Endothelial cell of umbilical vein (primary cell): ENCODE data around the gene ARNT2. TPM values are rescaled to one million over a fixed set of nuclear protein-coding genes. Genes with fewer than 3 reads are reported as not detected.

Source experiments
- BruUV-seq: library from RNA; stranded (reverse); fragments of 400-500 nt; replicated peaks from 2 replicates; lab custom pipeline; 2021; lab: Mats Ljungman, UMichigan
- CTCF ChIA-PET: fragments of 300-600, 350-600 bp; sonication (Branson Sonifier 250); formaldehyde crosslinking; loops from one replicate; lab custom pipeline; 2021; ENCODE audit warnings: antibody characterized with exemption, inconsistent platforms; lab: Charles Lee
- POLR2A ChIA-PET: fragments of 300-600, 350-600 bp; sonication (Branson Sonifier 250); formaldehyde crosslinking; loops from one replicate; lab custom pipeline; 2021; ENCODE audit warnings: antibody characterized with exemption, inconsistent platforms; lab: Charles Lee
- DNase-seq: peaks from one replicate; pipeline ENCODE4 v3.0.0-alpha.2; 2011; ENCODE audit warnings: low read depth, low spot score
- FAIRE-seq: peaks from 2 replicates; lab custom pipeline; 2011; peaks lifted over from hg19 to GRCh38; lab: Jason Lieb, UNC
- H2AFZ ChIP-seq: 2 replicates; pipeline ENCODE4 v1.6.0; 2012; ENCODE audit warnings: low read depth, low read length, control low read depth, inconsistent platforms
- H3K27ac ChIP-seq: 2 replicates; pipeline ENCODE4 v1.5.1; 2011; ENCODE audit warnings: low read depth, mild to moderate bottlenecking, control low read depth, low read length, moderate library complexity; ENCODE audit not compliant: insufficient read depth
- H3K27me3 ChIP-seq, 2 experiments: 2 replicates each; pipeline versions ENCODE4 v1.6.0 to v1.6.1; 2011; ENCODE audit warnings: low read length in 2 of 2, mixed read lengths in 1 of 2; ENCODE audit not compliant: control insufficient read depth in 2 of 2, insufficient read depth in 2 of 2
- H3K36me3 ChIP-seq, 2 experiments: 2 replicates in 1 of 2; 3 replicates in 1 of 2; pipeline ENCODE4 v1.5.1; 2011; ENCODE audit warnings: low read length in 2 of 2, mild to moderate bottlenecking in 1 of 2, moderate library complexity in 1 of 2; ENCODE audit not compliant: control insufficient read depth in 2 of 2, insufficient read depth in 2 of 2; ENCODE audit errors: extremely low read depth in 1 of 2
- H3K4me1 ChIP-seq: 3 replicates; pipeline ENCODE4 v1.5.1; 2011; ENCODE audit warnings: mild to moderate bottlenecking, low read length; ENCODE audit not compliant: control insufficient read depth, insufficient read depth; ENCODE audit errors: extremely low read depth
- H3K4me2 ChIP-seq: 2 replicates; pipeline ENCODE4 v1.6.1; 2011; ENCODE audit warnings: low read length, control low read depth, mixed read lengths; ENCODE audit not compliant: insufficient read depth
- H3K4me3 ChIP-seq, 3 experiments: fragments of 200-600 bp in 1 of 3; sonication (generic), shearing (Covaris generic) in 1 of 3; replicated peaks in 1 of 3; 2 replicates each; pipeline ENCODE4 v1.5.1; 2011 to 2016; ENCODE audit warnings: control low read depth in 3 of 3, low read length in 3 of 3, mild to moderate bottlenecking in 2 of 3, inconsistent platforms in 1 of 3, low read depth in 1 of 3, moderate library complexity in 1 of 3; ENCODE audit not compliant: insufficient read depth in 1 of 3
- H3K79me2 ChIP-seq: 2 replicates; pipeline ENCODE4 v1.6.0; 2012; ENCODE audit warnings: low read length, inconsistent platforms; ENCODE audit not compliant: control insufficient read depth, insufficient read depth
- H3K9ac ChIP-seq: replicated peaks from 2 replicates; pipeline ENCODE3; 2011; ENCODE audit warnings: low read length, control low read depth; ENCODE audit not compliant: insufficient read depth; ENCODE audit errors: extremely low read depth
- H3K9me1 ChIP-seq: replicated peaks from 3 replicates; pipeline ENCODE4 v1.6.0; 2011; ENCODE audit warnings: mild to moderate bottlenecking, low read length; ENCODE audit not compliant: control insufficient read depth, insufficient read depth; ENCODE audit errors: extremely low read depth
- H3K9me3 ChIP-seq: replicated peaks from 2 replicates; pipeline ENCODE4 v1.5.1; 2012; ENCODE audit warnings: low read length, inconsistent platforms; ENCODE audit not compliant: control insufficient read depth, insufficient read depth
- H4K20me1 ChIP-seq: replicated peaks from 2 replicates; pipeline ENCODE3; 2011; ENCODE audit warnings: mild to moderate bottlenecking, low read length; ENCODE audit not compliant: control insufficient read depth, insufficient read depth; ENCODE audit errors: extremely low read depth
- EZH2 ChIP-seq: IDR thresholded peaks from 2 replicates; pipeline ENCODE4 v1.6.1; 2012; ENCODE audit warnings: borderline replicate concordance, low read depth, mild to moderate bottlenecking, moderate library complexity, low read length, inconsistent platforms; ENCODE audit not compliant: severe bottlenecking
- FOS ChIP-seq: IDR thresholded peaks from 2 replicates; pipeline ENCODE4 v1.6.1; 2011; ENCODE audit warnings: mild to moderate bottlenecking, low read length, moderate library complexity, borderline replicate concordance; ENCODE audit not compliant: insufficient read depth
- GATA2 ChIP-seq: IDR thresholded peaks from 2 replicates; pipeline ENCODE4 v1.7.0; 2011; ENCODE audit warnings: low read depth, mild to moderate bottlenecking, moderate library complexity, mixed read lengths, low read length; ENCODE audit not compliant: insufficient read length, insufficient read depth
- JUN ChIP-seq: IDR thresholded peaks from 2 replicates; pipeline ENCODE4 v1.6.1; 2011; ENCODE audit warnings: borderline replicate concordance, low read depth; ENCODE audit not compliant: insufficient read length, insufficient read depth
- MYC ChIP-seq: IDR thresholded peaks from one replicate; pipeline ENCODE4 v1.6.1; 2011; ENCODE audit warnings: mild to moderate bottlenecking, low read depth, low read length
- POLR2A ChIP-seq: IDR thresholded peaks from 2 replicates; pipeline ENCODE4 v1.6.1; 2012; ENCODE audit warnings: low read depth, mild to moderate bottlenecking, control low read depth, low read length
- POLR2AphosphoS5 ChIP-seq: IDR thresholded peaks from 2 replicates; pipeline ENCODE4 v1.6.1; 2012; ENCODE audit warnings: low read depth, mild to moderate bottlenecking, control low read depth, low read length, moderate library complexity; ENCODE audit not compliant: insufficient read depth
- dilution Hi-C: fragments of 300-500 bp; cut with MboI; formaldehyde crosslinking; loops from one replicate; pipeline ENCODE4 v1.15.0; 2019; ENCODE audit warnings: low sequenced_read_pairs; ENCODE audit not compliant: extremely low pct_ligation_motif_present
- intact Hi-C: fragments of 100-400 bp; cut with micrococcal nuclease; formaldehyde crosslinking; loops from one replicate; pipeline ENCODE4 v1.10.0; 2022
- polyA plus RNA-seq, 4 experiments: library from polyadenylated mRNA; depleted of rRNA in 3 of 4; stranded (reverse) in 3 of 4; unstranded in 1 of 4; fragments of >200 nt; gene quantifications; 2 replicates each; pipeline versions ENCODE4 v1.2.1 to v1.2.3, GENCODE V29; 2011 to 2012; ENCODE audit warnings: missing spikeins in 1 of 4
- total RNA-seq: library from RNA; stranded (reverse); gene quantifications from 2 replicates; pipeline ENCODE4 v1.2.3, GENCODE V29; 2021
- TF ChIP-seq, protein P1 (sequence below), 2 donors: IDR thresholded peaks; 1 replicate in 1 of 2; 2 replicates in 1 of 2; pipeline ENCODE4 v1.5.1; 2011; ENCODE audit warnings: low read length in 2 of 2, mild to moderate bottlenecking in 2 of 2, moderate library complexity in 2 of 2, control low read depth in 1 of 2, inconsistent platforms in 1 of 2, low read depth in 1 of 2; ENCODE audit not compliant: insufficient read depth in 1 of 2; ENCODE audit errors: extremely low read depth in 1 of 2
- TF ChIP-seq, protein P2 (sequence below): IDR thresholded peaks from 2 replicates; pipeline ENCODE4 v1.6.1; 2011; ENCODE audit not compliant: insufficient read depth, insufficient read length

Gene ARNT2
- total and polyA plus RNA-seq, 2 donors (not counting 3 experiments of a cell fraction or from before 2014, with no cell fraction given): 0.03 to 0.20 TPM

DNA sequence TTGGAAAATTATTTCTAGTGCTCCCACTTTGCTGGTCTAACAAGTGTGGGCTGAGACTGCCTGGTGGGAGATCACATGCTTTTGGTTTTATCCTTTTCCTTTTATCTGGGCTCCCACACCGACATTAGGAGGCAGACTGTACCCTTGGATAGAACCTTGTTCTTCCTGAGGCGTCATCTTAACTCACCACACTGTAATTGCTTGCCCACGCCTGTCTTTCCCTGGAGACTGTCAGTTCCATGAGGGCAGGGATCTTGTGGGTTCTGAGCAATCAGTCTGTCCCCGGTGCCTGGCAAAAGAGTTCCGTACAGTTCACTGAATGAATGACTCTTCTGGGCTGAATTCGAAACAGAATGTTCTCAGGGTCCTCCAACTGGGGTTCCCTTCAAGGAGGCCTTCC lies 166.4 kb downstream of the ARNT2 start:
- intact Hi-C loops (no loop called here), dilution Hi-C loops (loop anchor here (25.0 kb wide), 1 partner anchor 142 kb away; no protein-coding TSS in a partner anchor)
- Histone ChIP-seq H3K4me3 (no peak overlapping the region), H4K20me1 (no peaks in the 10 kb centered on the region), H3K9ac (no peak overlapping the region), H3K9me1 (no peaks in the 10 kb centered on the region), H3K4me1 (peaks cover 3% of the 10 kb centered on the region), H3K36me3 (no peaks in the 10 kb centered on the region), H3K9me3 (no peaks in the 10 kb centered on the region), H3K79me2 (no peaks in the 10 kb centered on the region), H3K4me2 (no peak overlapping the region), H3K27ac (no peak overlapping the region), H2AFZ (no peak overlapping the region), H3K27me3 (peaks cover 8 to 9% of the 10 kb centered on the region in 2 experiments)
- no peak for TF ChIP-seq POLR2AphosphoS5
- no peak for TF ChIP-seq POLR2A
- TF ChIP-seq, protein P1, sequence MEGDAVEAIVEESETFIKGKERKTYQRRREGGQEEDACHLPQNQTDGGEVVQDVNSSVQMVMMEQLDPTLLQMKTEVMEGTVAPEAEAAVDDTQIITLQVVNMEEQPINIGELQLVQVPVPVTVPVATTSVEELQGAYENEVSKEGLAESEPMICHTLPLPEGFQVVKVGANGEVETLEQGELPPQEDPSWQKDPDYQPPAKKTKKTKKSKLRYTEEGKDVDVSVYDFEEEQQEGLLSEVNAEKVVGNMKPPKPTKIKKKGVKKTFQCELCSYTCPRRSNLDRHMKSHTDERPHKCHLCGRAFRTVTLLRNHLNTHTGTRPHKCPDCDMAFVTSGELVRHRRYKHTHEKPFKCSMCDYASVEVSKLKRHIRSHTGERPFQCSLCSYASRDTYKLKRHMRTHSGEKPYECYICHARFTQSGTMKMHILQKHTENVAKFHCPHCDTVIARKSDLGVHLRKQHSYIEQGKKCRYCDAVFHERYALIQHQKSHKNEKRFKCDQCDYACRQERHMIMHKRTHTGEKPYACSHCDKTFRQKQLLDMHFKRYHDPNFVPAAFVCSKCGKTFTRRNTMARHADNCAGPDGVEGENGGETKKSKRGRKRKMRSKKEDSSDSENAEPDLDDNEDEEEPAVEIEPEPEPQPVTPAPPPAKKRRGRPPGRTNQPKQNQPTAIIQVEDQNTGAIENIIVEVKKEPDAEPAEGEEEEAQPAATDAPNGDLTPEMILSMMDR (IDR thresholded peaks at IDR 0.05; ENCODE audit: extremely low read depth in 1 of 2, insufficient read depth in 1 of 2, low read depth in 1 of 2, low read length in 2 of 2): no peak
- TF ChIP-seq FOS: no peak
- TF ChIP-seq, protein P2, sequence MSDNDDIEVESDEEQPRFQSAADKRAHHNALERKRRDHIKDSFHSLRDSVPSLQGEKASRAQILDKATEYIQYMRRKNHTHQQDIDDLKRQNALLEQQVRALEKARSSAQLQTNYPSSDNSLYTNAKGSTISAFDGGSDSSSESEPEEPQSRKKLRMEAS: no peak
- TF ChIP-seq MYC: no peak
- TF ChIP-seq EZH2: no peak
- TF ChIP-seq JUN: no peak
- no peak for TF ChIP-seq GATA2
- DNase-seq: no peak
- no TSS peak for BruUV-seq
- ChIA-PET POLR2A (no interaction called here), CTCF (interaction anchor here (0.8 to 1.6 kb wide), 5 partner anchors 11 to 399 kb away, joined by 3 to 11 read pairs (median 4); partner anchors contain the start of gene CEMIP)
- no peak for FAIRE-seq
